Vagina (tissue), 2 donors: ENCODE measurements around the gene ELF3.

ENCODE experiments used
- CTCF ChIP-seq, 3 experiments: fragments of 450-650 bp in 2 of 3; fragments of 200-600 bp in 1 of 3; sonication (generic) in 1 of 3; IDR thresholded peaks; one replicate each; pipeline ENCODE4 v1.5.1; 2017 to 2019; ENCODE audit warnings: antibody characterized with exemption in 3 of 3, mild to moderate bottlenecking in 2 of 3, moderate library complexity in 2 of 3
- POLR2A ChIP-seq, 2 donors: fragments of 450-650 bp; IDR thresholded peaks; one replicate each; pipeline ENCODE4 v1.6.1; 2017; ENCODE audit warnings: antibody characterized with exemption in 2 of 2, mild to moderate bottlenecking in 2 of 2, moderate library complexity in 2 of 2
- POLR2AphosphoS5 ChIP-seq, 2 donors: sonication (generic); formaldehyde crosslinking; IDR thresholded peaks; one replicate each; pipeline ENCODE4 v1.9.0; 2017; ENCODE audit warnings: antibody characterized with exemption in 2 of 2, mild to moderate bottlenecking in 2 of 2, low read depth in 1 of 2; ENCODE audit not compliant: insufficient read depth in 1 of 2

- no peak for TF ChIP-seq POLR2A (IDR thresholded peaks at IDR 0.05)
- TF ChIP-seq CTCF (IDR thresholded peaks at IDR 0.05) = no peak
- no peak for TF ChIP-seq POLR2AphosphoS5 (IDR thresholded peaks at IDR 0.05; ENCODE audit: insufficient read depth in 1 of 2, low read depth in 1 of 2)
Measured at GRCh38 chr1:202029171-202029665, 18.8 kb downstream of the ELF3 start.
